OCI-LY3 (cell line): ENCODE measurements around the gene RNFT2.

Experiments
- CTCF ChIP-seq: fragments of 200-600, 300-600 bp; sonication (generic); IDR thresholded peaks from 2 replicates; pipeline ENCODE4 v1.5.1; 2014; ENCODE audit warnings: antibody characterized with exemption, low read length, low read depth
- EZH2phosphoT487 ChIP-seq: fragments of 200-600 bp; shearing (Covaris generic); IDR thresholded peaks from 2 replicates; pipeline ENCODE4 v1.6.1; 2018; ENCODE audit warnings: antibody characterized with exemption, mixed run types, low read depth

- no peak for TF ChIP-seq CTCF
- no peak for TF ChIP-seq EZH2phosphoT487
Observed at GRCh38 chr12:116735084-116735483, 3.0 kb upstream of the RNFT2 start.
